ENCODE measurements around the gene KIAA0513. TPM values are rescaled to one million over a fixed set of nuclear protein-coding genes. Genes with fewer than 3 reads are reported as not detected.

The KIAA0513 gene
- total and polyA plus RNA-seq, 2 of the 13 experiments (the other 11 are each of a cell fraction or from before 2014, with no cell fraction given) = 1.8 TPM

DNA sequence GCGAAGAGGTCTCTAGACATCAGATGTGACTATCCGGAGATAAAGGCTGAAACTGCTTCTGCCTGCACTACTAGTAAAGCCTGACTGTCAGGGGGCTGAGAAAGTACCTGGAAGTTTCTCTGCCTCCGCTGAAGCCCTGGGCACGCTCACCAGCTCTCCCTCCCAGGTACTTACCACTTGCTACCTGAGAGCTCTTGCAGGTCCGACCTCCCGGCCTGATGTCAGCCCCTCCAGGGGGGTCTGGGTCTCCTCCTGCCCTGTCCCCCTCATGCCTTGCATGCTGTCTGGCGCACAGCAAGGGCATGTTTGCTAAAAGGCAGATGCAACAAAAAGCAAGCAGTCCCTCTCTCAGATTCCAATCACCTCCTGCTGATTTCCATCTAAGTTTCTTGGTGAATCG, 33.7 kb upstream of the KIAA0513 start:
- ChIA-PET POLR2A (interaction anchor here (1.4 to 4.0 kb wide), 9 partner anchors 8 to 166 kb away, joined by 4 to 64 read pairs (median 7); partner anchors contain the start of genes KIAA0513 and ZDHHC7), CTCF (ENCODE audit: low intra/inter-chr PET ratio, low total read pairs) (no interaction called here)
- no peaks in the 10 kb centered on the region for H3K9me3 ChIP-seq (ENCODE audit: low read length)
- H3K9ac ChIP-seq (ENCODE audit: insufficient read depth, low read depth, low read length) = peak overlapping the region; percentile 60
- peak overlapping the region; percentile 58; the same call in 1 of the 2 replicates for H3K4me2 ChIP-seq (ENCODE audit: low read depth, low read length)
- peak overlapping the region in 1 of 3 experiments; percentile 26; a peak in 1 of 6 replicates for H3K4me3 ChIP-seq (replicated peaks in 1 of 3; ENCODE audit: insufficient read depth in 1 of 3, low read depth in 2 of 3, low read length in 3 of 3)
- peaks cover 58% of the 10 kb centered on the region for H3K4me1 ChIP-seq (ENCODE audit: insufficient read depth, low read length)
- no peak for FAIRE-seq
- no peak for ATAC-seq
- WGBS (ENCODE audit: low lambda C conversion rate) = 94% methylated on average over 8 of the region's 8 CpGs
- in situ Hi-C loops (cut with HindIII; ENCODE audit: extremely low pct_ligation_motif_present, low pct_unique_long_range_greater_than_20kb) = no loop called here
- H3K27me3 ChIP-seq (ENCODE audit: control insufficient read depth in 1 of 2, insufficient read depth in 2 of 2, low read length in 2 of 2) = no peaks in the 10 kb centered on the region
- no peaks in the 10 kb centered on the region for H4K20me1 ChIP-seq (ENCODE audit: insufficient read depth, low read length)
- TF ChIP-seq KLF13 (CRISPR knock-in tag; IDR thresholded peaks at IDR 0.05) (no peak), ZNF749 (CRISPR knock-in tag; IDR thresholded peaks at IDR 0.05; ENCODE audit: borderline replicate concordance) (0 out of 2 replicates have a peak, but pooled peaks have one; percentile 7), BHLHE40 (IDR thresholded peaks at IDR 0.05; ENCODE audit: low read length) (0 out of 2 replicates have a peak, but pooled peaks have one; percentile 3), HDAC6 (IDR thresholded peaks at IDR 0.05; ENCODE audit: low read depth, low read length) (no peak), BORCS8-MEF2B (CRISPR knock-in tag; IDR thresholded peaks at IDR 0.05) (0 out of 2 replicates have a peak, but pooled peaks have one; percentile 34)
- TF ChIP-seq, protein P1, sequence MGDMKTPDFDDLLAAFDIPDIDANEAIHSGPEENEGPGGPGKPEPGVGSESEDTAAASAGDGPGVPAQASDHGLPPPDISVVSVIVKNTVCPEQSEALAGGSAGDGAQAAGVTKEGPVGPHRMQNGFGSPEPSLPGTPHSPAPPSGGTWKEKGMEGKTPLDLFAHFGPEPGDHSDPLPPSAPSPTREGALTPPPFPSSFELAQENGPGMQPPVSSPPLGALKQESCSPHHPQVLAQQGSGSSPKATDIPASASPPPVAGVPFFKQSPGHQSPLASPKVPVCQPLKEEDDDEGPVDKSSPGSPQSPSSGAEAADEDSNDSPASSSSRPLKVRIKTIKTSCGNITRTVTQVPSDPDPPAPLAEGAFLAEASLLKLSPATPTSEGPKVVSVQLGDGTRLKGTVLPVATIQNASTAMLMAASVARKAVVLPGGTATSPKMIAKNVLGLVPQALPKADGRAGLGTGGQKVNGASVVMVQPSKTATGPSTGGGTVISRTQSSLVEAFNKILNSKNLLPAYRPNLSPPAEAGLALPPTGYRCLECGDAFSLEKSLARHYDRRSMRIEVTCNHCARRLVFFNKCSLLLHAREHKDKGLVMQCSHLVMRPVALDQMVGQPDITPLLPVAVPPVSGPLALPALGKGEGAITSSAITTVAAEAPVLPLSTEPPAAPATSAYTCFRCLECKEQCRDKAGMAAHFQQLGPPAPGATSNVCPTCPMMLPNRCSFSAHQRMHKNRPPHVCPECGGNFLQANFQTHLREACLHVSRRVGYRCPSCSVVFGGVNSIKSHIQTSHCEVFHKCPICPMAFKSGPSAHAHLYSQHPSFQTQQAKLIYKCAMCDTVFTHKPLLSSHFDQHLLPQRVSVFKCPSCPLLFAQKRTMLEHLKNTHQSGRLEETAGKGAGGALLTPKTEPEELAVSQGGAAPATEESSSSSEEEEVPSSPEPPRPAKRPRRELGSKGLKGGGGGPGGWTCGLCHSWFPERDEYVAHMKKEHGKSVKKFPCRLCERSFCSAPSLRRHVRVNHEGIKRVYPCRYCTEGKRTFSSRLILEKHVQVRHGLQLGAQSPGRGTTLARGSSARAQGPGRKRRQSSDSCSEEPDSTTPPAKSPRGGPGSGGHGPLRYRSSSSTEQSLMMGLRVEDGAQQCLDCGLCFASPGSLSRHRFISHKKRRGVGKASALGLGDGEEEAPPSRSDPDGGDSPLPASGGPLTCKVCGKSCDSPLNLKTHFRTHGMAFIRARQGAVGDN (CRISPR knock-in tag; IDR thresholded peaks at IDR 0.05) = peak; percentile 48
- TF ChIP-seq, protein P2, sequence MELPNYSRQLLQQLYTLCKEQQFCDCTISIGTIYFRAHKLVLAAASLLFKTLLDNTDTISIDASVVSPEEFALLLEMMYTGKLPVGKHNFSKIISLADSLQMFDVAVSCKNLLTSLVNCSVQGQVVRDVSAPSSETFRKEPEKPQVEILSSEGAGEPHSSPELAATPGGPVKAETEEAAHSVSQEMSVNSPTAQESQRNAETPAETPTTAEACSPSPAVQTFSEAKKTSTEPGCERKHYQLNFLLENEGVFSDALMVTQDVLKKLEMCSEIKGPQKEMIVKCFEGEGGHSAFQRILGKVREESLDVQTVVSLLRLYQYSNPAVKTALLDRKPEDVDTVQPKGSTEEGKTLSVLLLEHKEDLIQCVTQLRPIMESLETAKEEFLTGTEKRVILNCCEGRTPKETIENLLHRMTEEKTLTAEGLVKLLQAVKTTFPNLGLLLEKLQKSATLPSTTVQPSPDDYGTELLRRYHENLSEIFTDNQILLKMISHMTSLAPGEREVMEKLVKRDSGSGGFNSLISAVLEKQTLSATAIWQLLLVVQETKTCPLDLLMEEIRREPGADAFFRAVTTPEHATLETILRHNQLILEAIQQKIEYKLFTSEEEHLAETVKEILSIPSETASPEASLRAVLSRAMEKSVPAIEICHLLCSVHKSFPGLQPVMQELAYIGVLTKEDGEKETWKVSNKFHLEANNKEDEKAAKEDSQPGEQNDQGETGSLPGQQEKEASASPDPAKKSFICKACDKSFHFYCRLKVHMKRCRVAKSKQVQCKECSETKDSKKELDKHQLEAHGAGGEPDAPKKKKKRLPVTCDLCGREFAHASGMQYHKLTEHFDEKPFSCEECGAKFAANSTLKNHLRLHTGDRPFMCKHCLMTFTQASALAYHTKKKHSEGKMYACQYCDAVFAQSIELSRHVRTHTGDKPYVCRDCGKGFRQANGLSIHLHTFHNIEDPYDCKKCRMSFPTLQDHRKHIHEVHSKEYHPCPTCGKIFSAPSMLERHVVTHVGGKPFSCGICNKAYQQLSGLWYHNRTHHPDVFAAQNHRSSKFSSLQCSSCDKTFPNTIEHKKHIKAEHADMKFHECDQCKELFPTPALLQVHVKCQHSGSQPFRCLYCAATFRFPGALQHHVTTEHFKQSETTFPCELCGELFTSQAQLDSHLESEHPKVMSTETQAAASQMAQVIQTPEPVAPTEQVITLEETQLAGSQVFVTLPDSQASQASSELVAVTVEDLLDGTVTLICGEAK (IDR thresholded peaks at IDR 0.05) = no peak
- TF ChIP-seq, protein P2 (CRISPR knock-in tag; IDR thresholded peaks at IDR 0.05) = peak; percentile 52; the same call in 1 of the 2 replicates
- TF ChIP-seq, protein P3, sequence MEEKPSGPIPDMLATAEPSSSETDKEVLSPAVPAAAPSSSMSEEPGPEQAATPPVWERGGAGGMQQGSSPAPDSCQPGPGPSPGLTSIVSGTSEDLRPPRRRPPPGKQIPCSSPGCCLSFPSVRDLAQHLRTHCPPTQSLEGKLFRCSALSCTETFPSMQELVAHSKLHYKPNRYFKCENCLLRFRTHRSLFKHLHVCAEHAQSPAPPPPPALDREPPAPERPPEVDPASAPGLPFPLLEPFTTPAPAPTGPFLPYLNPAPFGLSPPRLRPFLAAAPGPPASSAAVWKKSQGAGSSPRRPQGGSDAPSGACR (CRISPR knock-in tag; IDR thresholded peaks at IDR 0.05) = 0 out of 2 replicates have a peak, but pooled peaks have one; percentile 12
- peak overlapping the region; percentile 77 for H3K27ac ChIP-seq (ENCODE audit: extremely low read length, insufficient read depth, low read length)
- H2AFZ ChIP-seq (ENCODE audit: low read length) = no peak overlapping the region
- peaks cover 52% of the 10 kb centered on the region for H3K79me2 ChIP-seq (ENCODE audit: insufficient read depth, low read length)
- no TSS peak for BruUV-seq (replicated peaks)
- intact Hi-C loops (cut with micrococcal nuclease; ENCODE audit: unreplicated experiment) = loop anchor here (2.0 kb wide), 1 partner anchor 17 kb away; no protein-coding TSS in a partner anchor
- H3K36me3 ChIP-seq (replicated peaks in 1 of 2; ENCODE audit: control insufficient read depth in 1 of 2, insufficient read depth in 2 of 2, low read length in 2 of 2) = peaks cover 23 to 59% of the 10 kb centered on the region in 2 experiments
- DNase-seq (ENCODE audit: low spot score) = no peak

All from HepG2 (cell line).